Kasumi-1 (cell line): ENCODE measurements around the gene GGTLC2.
"Not testable (repeated sequence)": the region's sequence is repeated elsewhere in the genome, so short reads cannot be mapped to it uniquely, and the experiment has no call there.

ENCODE experiments used
- DNase-seq, 2 experiments: peaks; one replicate each; lab custom pipeline; 2025; lab: John Stamatoyannopoulos, UW

GGTLC2 gene

DNA sequence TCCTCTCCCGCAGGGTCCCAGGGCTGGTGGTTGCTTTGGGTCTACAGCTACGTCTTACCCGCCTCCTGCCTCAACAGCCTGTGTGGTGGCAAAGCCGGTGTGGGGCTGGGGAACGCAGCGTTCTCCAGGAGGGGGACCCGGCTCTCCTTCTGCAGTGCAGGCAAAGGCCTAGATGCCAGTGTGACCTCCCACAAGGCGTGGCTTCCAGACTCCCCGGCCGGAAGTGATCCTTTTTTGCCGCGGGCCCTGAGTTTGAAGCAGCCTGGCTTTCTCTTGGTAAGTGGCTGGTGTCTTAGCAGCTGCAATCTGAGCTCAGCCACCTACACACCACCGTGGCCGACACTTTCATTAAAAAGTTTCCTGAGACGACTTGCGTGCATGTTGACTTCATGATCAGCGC is 6.1 kb upstream of the GGTLC2 start:
- not testable (repeated sequence) for DNase-seq

GRCh38 chr22:22642255-22642654 is 2.2 kb upstream of the GGTLC2 start:
- not testable (repeated sequence) for DNase-seq

GRCh38 chr22:22645969-22646368 is 1.6 kb downstream of the GGTLC2 start:
- not testable (repeated sequence) for DNase-seq

GRCh38 chr22:22647952-22648351 is 3.5 kb downstream of the GGTLC2 start:
- not testable (repeated sequence) for DNase-seq

DNA sequence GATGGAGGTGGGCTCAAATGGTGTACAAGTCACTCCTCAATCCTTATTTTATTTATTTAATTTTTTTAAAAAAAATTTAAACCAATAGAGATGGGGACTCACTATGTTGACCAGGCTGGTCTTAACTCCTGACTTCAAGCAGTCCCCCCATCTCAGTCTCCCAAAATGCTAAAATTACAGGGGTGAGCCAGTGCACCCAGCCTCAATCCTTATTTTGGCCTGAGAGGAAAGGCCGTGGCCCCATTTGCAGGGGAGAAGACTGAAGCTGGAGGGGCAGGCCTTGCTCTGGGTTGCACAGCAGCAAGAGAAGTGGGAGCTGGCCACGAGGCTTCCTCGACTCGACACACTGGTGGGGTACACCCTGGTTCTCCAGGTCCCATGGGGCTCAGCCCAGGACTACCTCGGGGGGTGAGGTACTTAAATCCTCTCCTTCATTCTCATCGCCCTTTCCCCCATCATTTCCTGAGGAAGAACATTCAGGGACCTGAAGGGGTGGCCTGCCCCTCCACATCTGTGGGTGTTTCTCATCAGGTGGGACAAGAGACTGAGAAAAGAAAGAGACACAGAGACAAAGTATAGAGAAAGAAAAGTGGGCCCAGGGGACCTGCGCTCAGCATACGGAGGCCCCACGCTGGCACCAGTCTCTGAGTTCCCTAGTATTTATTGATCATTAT is 4.6 kb downstream of the GGTLC2 start:
- not testable (repeated sequence) for DNase-seq

- not testable (repeated sequence) for DNase-seq
Observed at GRCh38 chr22:22649761-22650160, 5.3 kb downstream of the GGTLC2 start.

DNA sequence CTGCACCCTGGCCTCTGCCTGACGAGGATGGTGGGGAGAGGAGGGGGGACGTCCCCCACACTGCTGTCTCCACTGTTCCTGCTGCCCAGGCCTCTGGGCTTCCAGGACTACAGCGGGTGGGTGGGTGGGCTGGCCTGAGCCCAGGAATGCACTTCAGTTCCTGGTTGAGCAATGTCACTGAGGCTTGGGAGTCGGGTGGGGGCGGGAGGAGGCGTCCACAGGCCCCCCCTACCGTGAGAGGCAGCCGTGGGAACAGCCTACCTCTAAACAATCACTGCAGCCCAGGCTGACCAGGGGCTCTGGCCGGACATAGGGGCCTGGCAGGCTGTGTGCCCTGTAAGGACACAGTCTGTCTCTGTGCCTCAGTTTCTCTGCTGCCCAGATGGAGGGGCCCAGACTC is 6.0 kb downstream of the GGTLC2 start:
- DNase-seq, result not testable (repeated sequence)

- DNase-seq, result not testable (repeated sequence)
Observed at GRCh38 chr22:22650803-22651515, 6.5 kb downstream of the GGTLC2 start.

- DNase-seq, result peak in 1 of 2 experiments; percentile 18
Observed at GRCh38 chr22:22651593-22651992, 7.2 kb downstream of the GGTLC2 start.

GRCh38 chr22:22652102-22652501 is 7.7 kb downstream of the GGTLC2 start:
- not testable (repeated sequence) for DNase-seq

DNA sequence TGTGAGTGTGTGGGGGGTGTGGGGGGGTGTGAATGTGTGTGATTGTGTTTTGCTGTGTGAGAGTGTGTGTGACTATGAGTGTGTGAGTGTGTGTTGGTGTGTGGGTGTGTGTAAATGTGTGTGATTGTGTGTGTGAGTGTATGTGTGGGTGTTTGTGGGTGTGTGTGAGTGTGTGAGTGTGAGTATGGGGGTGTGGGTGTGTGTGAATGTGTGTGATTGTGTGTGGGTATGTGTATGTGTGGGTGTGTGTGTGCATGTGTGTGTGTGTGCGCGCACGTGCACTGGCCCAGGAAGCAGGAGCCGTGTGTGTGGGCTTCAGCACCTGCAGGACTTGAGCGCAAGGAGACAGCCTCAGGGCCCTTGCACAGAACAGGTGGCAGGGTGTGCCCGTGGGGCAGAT is 8.2 kb downstream of the GGTLC2 start:
- DNase-seq, result not testable (repeated sequence)

DNA sequence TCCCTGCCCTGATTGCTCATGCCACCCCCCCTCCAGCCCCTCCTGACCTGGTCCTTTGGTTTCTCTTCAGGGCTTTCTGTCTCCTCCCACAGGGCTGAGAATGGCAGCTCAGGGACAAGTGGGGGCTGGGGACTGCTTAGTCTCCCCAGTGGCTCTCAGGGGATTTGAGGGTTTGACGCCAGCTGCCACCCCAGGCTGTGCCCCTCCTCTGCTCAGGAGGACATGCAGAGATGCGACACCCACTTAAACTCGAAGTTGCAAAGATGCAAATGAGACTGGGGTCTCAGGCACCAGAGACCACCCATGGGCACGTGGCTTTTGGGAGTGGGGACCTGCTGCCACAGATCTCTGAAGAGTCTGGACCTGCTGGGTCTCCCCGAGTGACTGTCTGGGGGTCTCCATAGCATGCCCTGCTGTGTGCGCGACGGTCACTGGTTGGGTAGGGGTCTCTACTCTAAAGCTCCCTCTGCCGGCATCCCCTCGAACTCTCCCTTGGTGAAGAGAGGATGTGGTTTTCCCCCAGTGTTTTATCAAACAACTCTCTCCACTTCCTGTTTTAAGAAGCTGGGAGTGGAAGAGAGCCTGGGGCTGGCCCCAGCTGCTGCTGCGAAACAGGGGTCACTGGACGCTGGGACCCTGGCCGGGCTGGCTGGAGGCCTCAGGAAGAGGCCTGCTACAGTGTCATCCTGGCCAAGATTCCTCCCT is 9.4 kb downstream of the GGTLC2 start:
- peak; percentile 1 to 41 for DNase-seq

GRCh38 chr22:22655452-22656290 is 11.3 kb downstream of the GGTLC2 start:
- DNase-seq, result no peak

GRCh38 chr22:22657712-22658111 is 13.3 kb downstream of the GGTLC2 start:
- no peak for DNase-seq

- DNase-seq, result no peak
Observed at GRCh38 chr22:22661275-22661674, 16.9 kb downstream of the GGTLC2 start.

GRCh38 chr22:22662095-22662494 is 17.7 kb downstream of the GGTLC2 start:
- DNase-seq, result no peak

- DNase-seq, result no peak
Observed at GRCh38 chr22:22663861-22664800, 19.7 kb downstream of the GGTLC2 start.

GRCh38 chr22:22666307-22667091 is 22.1 kb downstream of the GGTLC2 start:
- peak in 1 of 2 experiments; percentile 7 for DNase-seq

- DNase-seq, result no peak
Observed at GRCh38 chr22:22667966-22668880, 23.8 kb downstream of the GGTLC2 start.
